SK-N-MC (cell line): ENCODE results near the gene CUX1.

Source experiments
- DNase-seq: peaks from one replicate; pipeline ENCODE4 v3.0.0-alpha.2; 2011; ENCODE audit warnings: low read depth, low spot score
- H3K27ac ChIP-seq: fragments of 200-600 bp; sonication (generic); 2 replicates; pipeline ENCODE4 v1.5.1; 2016; ENCODE audit warnings: mixed run types
- H3K36me3 ChIP-seq: fragments of 200-600 bp; sonication (generic); 2 replicates; pipeline ENCODE4 v1.6.1; 2017; ENCODE audit warnings: antibody characterized with exemption, low read length, mixed read lengths; ENCODE audit not compliant: insufficient read depth
- H3K4me3 ChIP-seq: fragments of 200-600 bp; sonication (generic); 2 replicates; pipeline ENCODE4 v1.5.1; 2016
- H3K9ac ChIP-seq: fragments of 200-600 bp; sonication (generic); 2 replicates; pipeline ENCODE4 v1.8.0; 2017; ENCODE audit warnings: mixed run types, mixed read lengths; ENCODE audit not compliant: insufficient read length
- H3K9me3 ChIP-seq: fragments of 200-600 bp; sonication (generic); 2 replicates; pipeline ENCODE4 v1.6.1; 2017; ENCODE audit warnings: low read depth, mild to moderate bottlenecking, antibody characterized with exemption, low read length, moderate library complexity, mixed read lengths
- EZH2 ChIP-seq: fragments of 200-600 bp; sonication (generic); IDR thresholded peaks from one replicate; pipeline ENCODE4 v1.6.1; 2017; ENCODE audit warnings: antibody characterized with exemption
- FOXP2 ChIP-seq: optimal IDR thresholded peaks from 2 replicates; pipeline ENCODE3; 2011; ENCODE audit warnings: mild to moderate bottlenecking, moderate library complexity; ENCODE audit not compliant: insufficient read depth; ENCODE audit errors: extremely low read length, control extremely low read depth
- POLR2AphosphoS5 ChIP-seq: IDR thresholded peaks from 2 replicates; pipeline ENCODE4 v1.6.1; 2012; ENCODE audit warnings: mild to moderate bottlenecking, low read depth, low read length, borderline replicate concordance

The CUX1 gene

DNA sequence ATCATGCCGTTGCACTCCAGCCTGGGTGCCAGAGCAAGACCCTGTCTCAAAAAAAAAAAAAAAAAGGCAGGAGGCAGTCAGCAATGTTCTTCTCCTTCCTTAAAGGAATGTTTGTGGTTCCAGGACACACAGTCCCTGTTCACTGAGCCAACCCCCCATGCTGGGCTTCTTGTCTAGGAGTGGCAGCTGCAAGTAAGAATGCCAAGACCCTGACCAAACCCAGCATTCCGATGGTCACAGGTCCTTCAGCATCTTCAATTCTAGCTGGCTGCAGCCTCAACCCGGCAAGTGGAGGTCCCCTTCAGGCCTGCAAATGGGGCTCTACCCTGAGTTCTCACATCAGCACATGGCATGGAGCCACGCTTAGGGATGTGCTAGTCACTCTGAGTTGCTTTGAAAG lies 38.2 kb upstream of the CUX1 start:
- Histone ChIP-seq H3K36me3 (no peaks in the 10 kb centered on the region), H3K27ac (no peak overlapping the region), H3K9ac (no peak overlapping the region), H3K4me3 (no peak overlapping the region), H3K9me3 (no peaks in the 10 kb centered on the region)
- no peak for TF ChIP-seq EZH2
- TF ChIP-seq POLR2AphosphoS5, result no peak
- TF ChIP-seq FOXP2, result no peak
- no peak for DNase-seq

DNA sequence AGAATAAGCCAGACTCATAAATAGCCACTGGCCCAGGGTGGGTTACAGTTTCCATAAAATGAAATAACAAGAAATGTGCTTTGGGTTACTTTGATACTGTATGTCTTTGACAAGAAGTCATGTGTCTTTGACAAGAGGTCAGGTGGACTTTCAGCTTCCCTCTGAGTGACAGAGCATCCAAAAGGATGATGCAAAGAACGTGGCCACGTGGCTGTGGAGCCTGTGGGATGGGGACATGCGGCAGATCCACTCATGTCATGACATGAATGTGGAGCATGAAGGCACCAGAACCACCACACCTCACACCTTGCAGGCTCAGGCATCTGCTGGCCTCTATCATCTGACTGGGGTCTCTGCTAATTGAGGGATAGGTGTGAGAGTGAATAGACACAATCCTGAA lies 37.1 kb upstream of the CUX1 start:
- no peak for DNase-seq
- H3K36me3 ChIP-seq, result no peaks in the 10 kb centered on the region
- TF ChIP-seq EZH2 (no peak), POLR2AphosphoS5 (no peak), FOXP2 (no peak)
- H3K4me3 ChIP-seq, result no peak overlapping the region
- no peak overlapping the region for H3K9ac ChIP-seq
- H3K27ac ChIP-seq, result no peak overlapping the region
- no peaks in the 10 kb centered on the region for H3K9me3 ChIP-seq

DNA sequence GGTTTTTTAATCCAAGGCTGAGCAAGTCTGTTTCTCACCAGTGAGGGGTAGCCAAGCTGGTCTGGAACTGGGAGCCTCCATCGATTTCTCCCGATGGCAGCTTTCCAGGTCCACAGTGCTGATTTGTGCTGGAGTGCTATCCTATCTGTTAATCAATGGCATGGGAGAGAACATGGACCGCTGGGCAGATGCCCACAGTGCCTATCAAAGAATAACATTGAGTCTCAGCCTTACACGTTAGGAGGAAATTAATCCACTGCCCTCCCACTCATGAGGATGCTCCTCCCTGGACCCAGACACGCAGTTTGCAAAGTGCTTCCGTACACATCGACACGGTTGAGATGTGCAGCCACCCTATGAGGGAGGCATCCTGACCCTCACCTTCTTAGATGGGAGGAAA lies 36.0 kb upstream of the CUX1 start:
- DNase-seq, result no peak
- Histone ChIP-seq H3K9me3 (no peaks in the 10 kb centered on the region), H3K27ac (no peak overlapping the region), H3K9ac (no peak overlapping the region), H3K4me3 (no peak overlapping the region), H3K36me3 (no peaks in the 10 kb centered on the region)
- TF ChIP-seq FOXP2, result no peak
- no peak for TF ChIP-seq POLR2AphosphoS5
- no peak for TF ChIP-seq EZH2

DNA sequence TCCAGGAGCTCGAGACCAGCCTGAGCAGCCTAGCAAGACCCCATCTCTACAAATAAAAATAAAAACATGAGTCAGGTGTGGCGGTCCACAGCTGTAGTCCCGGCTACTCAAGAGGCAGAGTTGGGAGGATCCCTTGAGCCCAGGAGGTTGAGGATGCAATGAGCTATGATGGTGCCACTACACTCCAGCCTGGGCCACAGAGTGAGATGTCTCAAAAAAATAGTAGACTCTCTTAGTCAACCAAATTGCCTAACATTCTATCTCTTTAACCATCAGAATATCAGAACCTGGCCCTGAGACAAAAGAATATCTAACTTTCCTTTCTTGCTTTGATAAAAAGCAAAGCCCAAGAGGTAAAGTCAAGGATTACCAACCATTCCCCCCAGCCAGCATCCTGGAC lies 35.0 kb upstream of the CUX1 start:
- H3K4me3 ChIP-seq, result no peak overlapping the region
- no peak for DNase-seq
- H3K27ac ChIP-seq, result no peak overlapping the region
- H3K9ac ChIP-seq, result no peak overlapping the region
- TF ChIP-seq POLR2AphosphoS5 (no peak), EZH2 (no peak), FOXP2 (no peak)
- no peaks in the 10 kb centered on the region for H3K9me3 ChIP-seq
- H3K36me3 ChIP-seq, result no peaks in the 10 kb centered on the region

- TF ChIP-seq FOXP2, result no peak
- TF ChIP-seq EZH2, result no peak
- no peak for TF ChIP-seq POLR2AphosphoS5
- H3K36me3 ChIP-seq, result no peaks in the 10 kb centered on the region
- H3K27ac ChIP-seq, result no peak overlapping the region
- no peaks in the 10 kb centered on the region for H3K9me3 ChIP-seq
- DNase-seq, result no peak
- H3K4me3 ChIP-seq, result no peak overlapping the region
- no peak overlapping the region for H3K9ac ChIP-seq
Measured at GRCh38 chr7:101782896-101783295, 34.5 kb upstream of the CUX1 start.

GRCh38 chr7:101783381-101784181 lies 33.8 kb upstream of the CUX1 start:
- Histone ChIP-seq H3K36me3 (no peaks in the 10 kb centered on the region), H3K9ac (no peak overlapping the region), H3K4me3 (no peak overlapping the region), H3K9me3 (no peaks in the 10 kb centered on the region), H3K27ac (no peak overlapping the region)
- DNase-seq, result no peak
- TF ChIP-seq FOXP2, result no peak
- no peak for TF ChIP-seq EZH2
- no peak for TF ChIP-seq POLR2AphosphoS5

DNA sequence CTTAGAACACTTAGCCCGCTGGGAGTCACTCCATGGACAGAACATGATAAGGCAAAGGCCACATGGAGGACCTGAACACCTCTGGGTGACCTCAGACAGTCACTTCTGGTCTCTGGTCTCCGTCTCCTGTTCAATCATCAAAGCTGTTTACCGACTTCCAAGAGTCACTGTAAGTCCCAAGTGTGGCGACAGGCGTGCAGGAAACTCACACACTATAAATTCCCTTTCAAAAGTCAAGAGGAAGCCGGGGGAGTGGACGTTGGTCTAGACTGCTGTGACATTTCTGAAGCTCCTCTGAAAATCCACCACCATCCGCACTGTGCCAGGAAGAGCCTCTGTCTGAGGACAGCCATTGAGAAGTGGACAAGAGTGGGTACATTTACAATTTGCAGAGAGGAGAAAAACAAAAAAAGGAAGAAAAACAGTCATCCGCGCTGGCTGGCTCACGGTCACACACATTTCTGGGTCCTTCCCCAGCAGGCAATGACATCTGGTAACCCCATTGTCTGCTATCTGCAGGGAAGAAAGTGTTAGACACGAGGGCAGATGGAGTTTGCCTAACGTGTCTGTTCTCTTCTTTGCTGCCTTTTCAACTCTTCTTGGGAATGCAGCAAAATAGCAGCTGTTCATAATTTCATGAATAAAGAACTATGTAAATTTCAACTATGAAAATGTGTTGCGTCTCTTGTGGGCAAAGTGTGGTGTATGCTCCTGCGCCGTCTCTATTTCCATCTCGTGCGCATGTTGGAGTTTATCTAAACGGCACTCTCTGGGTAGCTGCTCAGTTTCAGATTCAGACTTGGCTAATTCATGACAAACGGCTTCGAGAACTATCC lies 32.9 kb upstream of the CUX1 start:
- TF ChIP-seq POLR2AphosphoS5, result no peak
- TF ChIP-seq EZH2, result no peak
- no peak for TF ChIP-seq FOXP2
- no peaks in the 10 kb centered on the region for H3K9me3 ChIP-seq
- no peak overlapping the region for H3K9ac ChIP-seq
- peak overlapping the region; percentile 10 for H3K4me3 ChIP-seq
- DNase-seq, result no peak
- H3K27ac ChIP-seq, result no peak overlapping the region
- no peaks in the 10 kb centered on the region for H3K36me3 ChIP-seq

GRCh38 chr7:101787864-101788263 lies 29.6 kb upstream of the CUX1 start:
- H3K36me3 ChIP-seq, result no peaks in the 10 kb centered on the region
- H3K27ac ChIP-seq, result no peak overlapping the region
- no peak overlapping the region for H3K4me3 ChIP-seq
- DNase-seq, result no peak
- no peaks in the 10 kb centered on the region for H3K9me3 ChIP-seq
- no peak for TF ChIP-seq EZH2
- TF ChIP-seq POLR2AphosphoS5, result no peak
- TF ChIP-seq FOXP2, result no peak
- H3K9ac ChIP-seq, result no peak overlapping the region
